Glutamatergic neuron (in vitro differentiated cells): Measurements from ENCODE around the gene MSL2. TPM values are rescaled to one million over a fixed set of nuclear protein-coding genes. Genes with fewer than 3 reads are reported as not detected.

ENCODE experiments used
- DNase-seq: peaks from one replicate; pipeline ENCODE4 v3.0.0; 2022
- H3K27ac Mint-ChIP-seq: one replicate; pipeline ENCODE4 v1.8.0; 2020; ENCODE audit warnings: mild to moderate bottlenecking, mixed read lengths, inconsistent platforms; ENCODE audit not compliant: unreplicated experiment
- H3K27me3 Mint-ChIP-seq: one replicate; pipeline ENCODE4 v1.8.0; 2020; ENCODE audit warnings: mild to moderate bottlenecking, moderate library complexity, mixed read lengths, inconsistent platforms; ENCODE audit not compliant: unreplicated experiment
- H3K36me3 Mint-ChIP-seq: one replicate; pipeline ENCODE4 v1.8.0; 2020; ENCODE audit warnings: mild to moderate bottlenecking, mixed read lengths, inconsistent platforms; ENCODE audit not compliant: unreplicated experiment
- H3K4me1 Mint-ChIP-seq: one replicate; pipeline ENCODE4 v1.8.0; 2020; ENCODE audit warnings: mild to moderate bottlenecking, low read depth, mixed read lengths, inconsistent platforms; ENCODE audit not compliant: unreplicated experiment
- H3K4me3 Mint-ChIP-seq: one replicate; pipeline ENCODE4 v1.8.0; 2020; ENCODE audit warnings: mild to moderate bottlenecking, mixed read lengths, inconsistent platforms; ENCODE audit not compliant: unreplicated experiment
- H3K9me3 Mint-ChIP-seq: one replicate; pipeline ENCODE4 v1.8.0; 2020; ENCODE audit warnings: mild to moderate bottlenecking, moderate library complexity, mixed read lengths, inconsistent platforms; ENCODE audit not compliant: unreplicated experiment
- total RNA-seq: library from RNA; stranded (reverse); fragmentation: NEBNext Ultra II Directional; extraction: Animal tissue kit (Norgen Biotek cat#: 25700); gene quantifications from one replicate; pipeline ENCODE4 v1.2.1, GENCODE V29; 2021; ENCODE audit not compliant: unreplicated experiment
- TF ChIP-seq, protein P1 (sequence below): fragments of 200-600 bp; sonication (generic); IDR thresholded peaks from one replicate; pipeline ENCODE4 v1.5.0; 2021; ENCODE audit not compliant: partially characterized antibody, unreplicated experiment

Gene MSL2
- total RNA-seq, 1 donor from 2014 or later, result 32.8 TPM

DNA sequence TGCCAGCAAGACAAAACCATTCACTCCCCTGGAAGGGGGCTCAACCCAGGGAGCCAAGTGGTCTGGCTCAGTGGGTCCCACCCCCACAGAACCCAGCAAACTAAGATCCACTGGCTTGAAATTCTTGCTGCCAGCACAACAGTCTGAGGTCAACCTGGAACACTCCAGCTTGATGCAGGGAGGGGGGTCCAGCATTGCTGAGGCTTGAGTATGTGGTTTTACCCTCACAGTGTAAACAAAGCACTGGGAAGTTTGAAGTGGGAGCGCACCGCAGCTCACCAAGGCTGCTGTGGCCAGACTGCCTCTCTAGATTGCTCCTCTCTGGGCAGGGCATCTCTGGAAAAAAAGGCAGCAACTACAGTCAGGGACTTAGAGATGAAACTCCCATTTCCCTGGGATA lies 81.7 kb downstream of the MSL2 start:
- DNase-seq, result no peak

DNA sequence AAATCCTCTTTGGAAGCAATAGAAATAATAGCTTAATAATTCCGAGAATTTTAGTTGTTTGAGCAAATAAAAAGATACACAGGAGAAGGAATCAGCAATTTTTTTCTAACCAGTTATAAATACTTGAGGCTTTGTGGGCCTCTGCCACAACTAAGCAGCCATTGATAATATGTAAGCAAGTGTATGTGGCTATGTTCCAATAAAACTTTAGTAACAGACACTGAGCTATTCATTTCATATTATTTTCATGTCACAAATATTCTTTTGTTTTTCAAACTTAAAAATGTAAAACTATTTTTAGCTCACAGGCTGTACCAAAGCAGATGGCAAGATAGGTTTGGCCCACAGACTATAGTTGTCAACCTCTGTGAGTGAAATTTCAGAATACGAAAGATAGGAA lies 85.7 kb downstream of the MSL2 start:
- TF ChIP-seq, protein P1, sequence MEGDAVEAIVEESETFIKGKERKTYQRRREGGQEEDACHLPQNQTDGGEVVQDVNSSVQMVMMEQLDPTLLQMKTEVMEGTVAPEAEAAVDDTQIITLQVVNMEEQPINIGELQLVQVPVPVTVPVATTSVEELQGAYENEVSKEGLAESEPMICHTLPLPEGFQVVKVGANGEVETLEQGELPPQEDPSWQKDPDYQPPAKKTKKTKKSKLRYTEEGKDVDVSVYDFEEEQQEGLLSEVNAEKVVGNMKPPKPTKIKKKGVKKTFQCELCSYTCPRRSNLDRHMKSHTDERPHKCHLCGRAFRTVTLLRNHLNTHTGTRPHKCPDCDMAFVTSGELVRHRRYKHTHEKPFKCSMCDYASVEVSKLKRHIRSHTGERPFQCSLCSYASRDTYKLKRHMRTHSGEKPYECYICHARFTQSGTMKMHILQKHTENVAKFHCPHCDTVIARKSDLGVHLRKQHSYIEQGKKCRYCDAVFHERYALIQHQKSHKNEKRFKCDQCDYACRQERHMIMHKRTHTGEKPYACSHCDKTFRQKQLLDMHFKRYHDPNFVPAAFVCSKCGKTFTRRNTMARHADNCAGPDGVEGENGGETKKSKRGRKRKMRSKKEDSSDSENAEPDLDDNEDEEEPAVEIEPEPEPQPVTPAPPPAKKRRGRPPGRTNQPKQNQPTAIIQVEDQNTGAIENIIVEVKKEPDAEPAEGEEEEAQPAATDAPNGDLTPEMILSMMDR, result no peak
- H3K4me1 Mint-ChIP-seq, result no peaks in the 10 kb centered on the region
- no peaks in the 10 kb centered on the region for H3K27me3 Mint-ChIP-seq
- H3K27ac Mint-ChIP-seq, result no peak overlapping the region
- H3K36me3 Mint-ChIP-seq, result peaks cover 10% of the 10 kb centered on the region
- DNase-seq, result no peak
- no peaks in the 10 kb centered on the region for H3K9me3 Mint-ChIP-seq
- H3K4me3 Mint-ChIP-seq, result no peak overlapping the region

More for the DNA sequence above, 81.7 kb downstream of the MSL2 start:
- no peaks in the 10 kb centered on the region for H3K4me1 Mint-ChIP-seq
- no peaks in the 10 kb centered on the region for H3K9me3 Mint-ChIP-seq
- peaks cover 23% of the 10 kb centered on the region for H3K36me3 Mint-ChIP-seq
- H3K27me3 Mint-ChIP-seq, result no peaks in the 10 kb centered on the region
- TF ChIP-seq, protein P1, result no peak
- H3K27ac Mint-ChIP-seq, result no peak overlapping the region
- no peak overlapping the region for H3K4me3 Mint-ChIP-seq

DNA sequence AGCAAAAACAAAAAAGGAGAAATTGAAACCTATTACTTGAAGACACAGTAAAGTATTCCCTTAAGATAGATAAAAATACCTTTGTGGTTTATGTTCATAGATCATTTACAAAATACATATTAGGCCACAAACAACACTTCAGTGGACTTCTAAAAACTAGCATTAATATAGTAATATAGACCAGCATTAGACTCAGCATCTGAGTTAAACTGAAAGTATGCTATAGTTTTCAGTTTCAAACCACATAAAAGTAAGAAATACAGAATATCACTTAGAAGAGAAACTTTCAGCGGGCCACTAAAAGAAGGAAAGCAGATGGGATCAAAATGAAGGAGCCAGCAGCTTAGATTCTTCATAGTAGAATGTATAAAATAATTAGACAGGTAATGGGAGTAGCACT lies 86.6 kb downstream of the MSL2 start:
- no peaks in the 10 kb centered on the region for H3K4me1 Mint-ChIP-seq
- H3K27me3 Mint-ChIP-seq, result no peaks in the 10 kb centered on the region
- DNase-seq, result no peak
- no peaks in the 10 kb centered on the region for H3K9me3 Mint-ChIP-seq
- TF ChIP-seq, protein P1, result no peak
- H3K36me3 Mint-ChIP-seq, result peaks cover 8% of the 10 kb centered on the region
- no peak overlapping the region for H3K27ac Mint-ChIP-seq
- no peak overlapping the region for H3K4me3 Mint-ChIP-seq

DNA sequence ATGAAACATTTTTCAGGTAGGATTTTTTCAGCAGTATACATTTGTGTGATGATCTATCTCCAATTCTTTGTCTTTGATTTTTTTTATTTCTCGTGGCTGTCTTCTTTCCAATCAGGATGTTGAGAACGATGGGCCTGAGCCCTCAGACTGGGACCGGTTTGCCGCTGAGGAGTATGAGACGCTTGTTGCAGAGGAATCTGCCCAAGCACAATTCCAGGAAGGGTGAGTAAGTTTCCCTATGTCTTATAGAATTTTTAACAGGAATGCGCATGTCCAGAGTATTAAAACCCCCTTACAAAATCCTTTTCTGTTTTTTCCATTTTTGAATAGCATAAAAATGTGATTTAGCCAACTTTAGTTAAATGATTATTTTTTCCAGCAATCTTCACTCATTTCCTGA lies 90.0 kb downstream of the MSL2 start:
- Mint-ChIP-seq H3K4me1 (no peaks in the 10 kb centered on the region), H3K27me3 (no peaks in the 10 kb centered on the region), H3K36me3 (no peaks in the 10 kb centered on the region), H3K4me3 (no peak overlapping the region), H3K27ac (no peak overlapping the region), H3K9me3 (no peaks in the 10 kb centered on the region)
- DNase-seq, result no peak
- TF ChIP-seq, protein P1, result no peak

DNA sequence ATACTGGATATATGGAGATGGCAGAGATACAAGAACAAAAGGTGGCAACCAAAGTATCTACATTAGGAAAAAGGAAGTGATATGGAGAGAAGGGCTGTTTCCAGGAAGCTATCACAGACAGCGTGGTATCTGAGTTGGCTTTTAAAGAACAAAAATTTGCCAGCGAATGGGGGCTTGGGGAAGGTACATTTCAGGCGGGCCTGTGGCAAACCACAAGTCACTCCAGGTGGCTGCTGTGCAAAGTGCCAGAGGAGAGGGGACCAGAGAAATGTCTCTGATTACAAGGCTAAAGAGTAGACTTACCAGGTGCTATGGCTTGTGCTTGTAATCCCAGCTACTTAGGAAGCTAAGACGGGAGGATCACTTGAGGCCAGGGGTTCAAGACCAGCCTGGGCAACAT lies 91.1 kb downstream of the MSL2 start:
- H3K36me3 Mint-ChIP-seq, result no peaks in the 10 kb centered on the region
- H3K9me3 Mint-ChIP-seq, result no peaks in the 10 kb centered on the region
- H3K4me1 Mint-ChIP-seq, result no peaks in the 10 kb centered on the region
- no peak for DNase-seq
- no peak overlapping the region for H3K27ac Mint-ChIP-seq
- no peaks in the 10 kb centered on the region for H3K27me3 Mint-ChIP-seq
- H3K4me3 Mint-ChIP-seq, result no peak overlapping the region
- TF ChIP-seq, protein P1, result no peak

Other genes with a start within 250 kb of the MSL2 start
- 13.0 TPM for gene PPP2R3A, start 230.6 kb downstream of the MSL2 start, total RNA-seq
- 28.1 TPM for gene PCCB, start 54.0 kb upstream of the MSL2 start, total RNA-seq